Activated CD8-positive, alpha-beta memory T cell treated with anti-CD3 and anti-CD28 coated beads, Interleukin-2, amount 50 U/mL, for 1 hour (primary cell): ENCODE measurements around the gene GNAS-AS1.

Source experiments
- DNase-seq: peaks from one replicate; pipeline ENCODE4 v3.0.0-alpha.2; 2020; ENCODE audit errors: extremely low read depth

Gene GNAS-AS1

GRCh38 chr20:58884966-58885365 lies 34.3 kb upstream of the GNAS-AS1 start:
- no peak for DNase-seq

GRCh38 chr20:58883241-58883691 lies 32.6 kb upstream of the GNAS-AS1 start:
- DNase-seq = no peak

- DNase-seq = no peak
Observed at GRCh38 chr20:58882704-58883089, 32.0 kb upstream of the GNAS-AS1 start.

- DNase-seq = no peak
Observed at GRCh38 chr20:58880994-58881752, 30.5 kb upstream of the GNAS-AS1 start.

GRCh38 chr20:58880441-58880840 lies 29.7 kb upstream of the GNAS-AS1 start:
- DNase-seq = no peak

GRCh38 chr20:58878399-58878798 lies 27.7 kb upstream of the GNAS-AS1 start:
- DNase-seq = no peak

GRCh38 chr20:58877976-58878360 lies 27.3 kb upstream of the GNAS-AS1 start:
- no peak for DNase-seq

- no peak for DNase-seq
Observed at GRCh38 chr20:58877050-58877975, 26.6 kb upstream of the GNAS-AS1 start.

- no peak for DNase-seq
Observed at GRCh38 chr20:58876437-58876836, 25.7 kb upstream of the GNAS-AS1 start.

- no peak for DNase-seq
Observed at GRCh38 chr20:58875541-58876134, 24.9 kb upstream of the GNAS-AS1 start.

GRCh38 chr20:58875111-58875510 lies 24.4 kb upstream of the GNAS-AS1 start:
- no peak for DNase-seq

- no peak for DNase-seq
Observed at GRCh38 chr20:58874469-58874868, 23.8 kb upstream of the GNAS-AS1 start.

GRCh38 chr20:58871533-58872102 lies 20.9 kb upstream of the GNAS-AS1 start:
- DNase-seq = no peak

- no peak for DNase-seq
Observed at GRCh38 chr20:58870293-58871014, 19.8 kb upstream of the GNAS-AS1 start.

- no peak for DNase-seq
Observed at GRCh38 chr20:58869662-58870227, 19.0 kb upstream of the GNAS-AS1 start.

- no peak for DNase-seq
Observed at GRCh38 chr20:58868795-58869194, 18.1 kb upstream of the GNAS-AS1 start.

- no peak for DNase-seq
Observed at GRCh38 chr20:58867211-58867610, 16.5 kb upstream of the GNAS-AS1 start.

GRCh38 chr20:58865843-58866242 lies 15.1 kb upstream of the GNAS-AS1 start:
- DNase-seq = no peak

- DNase-seq = no peak
Observed at GRCh38 chr20:58864346-58864745, 13.6 kb upstream of the GNAS-AS1 start.

- DNase-seq = no peak
Observed at GRCh38 chr20:58863044-58863790, 12.5 kb upstream of the GNAS-AS1 start.
